HG03565 (cell line): ENCODE measurements around the gene ATP8B3.

Experiments
- ATAC-seq: cut with Tn5 transposase; IDR thresholded peaks from one replicate; pipeline ENCODE4 v1.9.1; 2021; ENCODE audit warnings: mild to moderate bottlenecking, moderate library complexity; ENCODE audit not compliant: unreplicated experiment

The ATP8B3 gene

DNA sequence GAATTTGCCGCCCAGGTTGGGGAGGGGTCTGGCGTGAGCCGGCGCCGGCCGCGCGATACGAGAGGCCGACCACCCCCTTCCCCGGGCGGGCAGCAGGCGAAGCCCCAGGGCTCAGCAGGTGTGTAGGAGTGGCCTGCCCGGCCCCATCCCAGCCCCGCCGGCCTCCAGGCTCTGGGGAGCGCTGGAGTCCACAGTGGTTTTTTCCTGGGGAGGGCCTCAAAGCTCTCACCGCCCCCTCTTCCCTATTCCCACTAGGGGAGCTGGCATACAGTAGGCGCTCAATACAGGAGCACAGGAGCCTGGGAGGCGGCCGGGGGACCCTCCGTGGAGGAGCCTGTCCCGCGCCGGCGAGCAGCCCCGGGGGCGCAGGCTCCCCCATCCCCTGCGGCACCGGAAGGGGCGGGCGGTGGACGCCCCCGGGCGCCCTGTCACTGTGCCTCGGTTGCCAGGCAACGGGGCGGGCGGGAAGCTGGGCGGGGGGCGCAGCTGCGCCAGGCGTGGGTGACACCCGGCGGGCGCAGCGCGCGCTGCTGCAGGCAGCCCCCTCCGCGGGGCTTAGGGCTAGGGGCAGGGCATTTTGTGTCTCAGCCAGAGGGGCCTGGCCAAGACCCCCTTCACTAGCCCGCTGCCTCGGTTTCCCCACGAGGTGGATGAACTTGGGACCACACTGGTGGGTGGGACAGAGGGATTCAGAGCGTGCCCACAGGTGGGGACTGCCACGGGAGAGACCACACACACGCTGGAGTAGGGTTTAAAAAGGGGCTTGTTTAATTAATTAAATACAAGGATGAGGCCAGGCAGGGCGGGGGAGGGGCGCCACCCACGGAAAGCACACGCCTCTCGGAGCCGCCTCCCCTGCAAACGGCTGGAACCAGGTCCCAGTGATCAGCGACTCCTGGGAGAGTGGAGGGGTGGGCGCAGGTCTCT, 39.8 kb upstream of the ATP8B3 start:
- no peak for ATAC-seq

DNA sequence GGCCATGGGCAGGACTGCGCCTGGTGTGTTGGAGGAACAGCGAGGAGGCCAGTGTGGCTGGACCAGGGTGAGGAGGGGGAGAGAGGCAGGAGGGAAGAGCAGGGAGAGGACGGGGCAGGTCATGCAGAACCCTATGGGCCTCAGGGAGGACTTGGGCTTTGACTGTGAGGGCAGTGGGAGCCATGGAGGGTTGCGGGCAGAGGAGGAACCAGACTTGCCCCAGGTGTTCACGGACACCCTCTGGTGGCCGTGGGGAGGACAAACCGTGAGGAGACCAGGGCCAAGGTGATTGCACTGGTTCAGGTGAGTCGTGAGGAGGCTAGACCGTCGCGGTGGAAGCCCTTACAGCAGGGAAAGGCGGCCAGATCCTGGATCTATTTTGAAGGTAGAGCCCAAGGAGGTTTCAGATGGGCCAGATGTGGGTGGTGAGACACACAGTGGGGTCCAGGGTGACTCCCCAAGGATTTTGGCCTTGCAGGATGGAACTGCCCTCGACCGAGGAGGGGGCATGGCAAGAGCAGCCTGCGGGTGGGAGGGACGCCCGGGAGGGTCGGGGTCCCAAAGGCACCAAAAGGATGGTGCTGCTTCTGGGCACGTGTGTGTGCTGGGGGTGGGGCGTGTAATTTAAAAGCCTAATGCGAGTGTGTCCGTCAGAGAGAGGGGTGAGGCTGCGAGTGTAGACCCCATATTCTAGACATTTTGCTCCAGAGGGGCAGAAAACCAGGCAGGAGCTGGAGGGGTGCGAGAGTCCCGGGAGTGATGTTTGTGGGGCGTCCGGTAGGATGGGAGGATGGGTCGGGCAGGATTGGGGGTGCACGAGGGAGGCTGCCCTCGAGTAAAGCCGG, 39.0 kb upstream of the ATP8B3 start:
- no peak for ATAC-seq

DNA sequence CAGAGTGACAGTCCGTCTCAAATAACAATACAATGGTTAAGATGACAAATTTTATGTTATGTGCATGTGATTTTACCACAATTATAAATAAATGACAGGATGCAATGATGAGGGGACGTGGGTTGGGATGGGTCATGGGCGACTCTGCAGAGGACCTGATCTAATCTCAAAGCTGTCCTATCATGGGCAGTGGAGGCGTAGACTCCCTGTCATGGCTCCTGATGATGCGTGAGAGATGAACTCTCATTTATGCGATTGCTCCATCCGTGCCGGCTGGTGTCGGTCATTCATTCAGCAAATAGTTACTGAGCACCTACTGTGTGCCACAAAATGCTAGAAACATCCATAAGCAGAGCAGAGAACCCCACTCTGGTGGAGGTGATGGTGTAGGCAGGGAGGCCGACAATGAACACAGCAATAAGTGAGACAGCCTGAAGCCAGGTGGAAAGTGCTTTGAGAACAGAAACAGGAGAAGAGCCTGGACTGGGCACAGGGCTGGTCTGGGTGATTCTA, 37.9 kb upstream of the ATP8B3 start:
- no peak for ATAC-seq

DNA sequence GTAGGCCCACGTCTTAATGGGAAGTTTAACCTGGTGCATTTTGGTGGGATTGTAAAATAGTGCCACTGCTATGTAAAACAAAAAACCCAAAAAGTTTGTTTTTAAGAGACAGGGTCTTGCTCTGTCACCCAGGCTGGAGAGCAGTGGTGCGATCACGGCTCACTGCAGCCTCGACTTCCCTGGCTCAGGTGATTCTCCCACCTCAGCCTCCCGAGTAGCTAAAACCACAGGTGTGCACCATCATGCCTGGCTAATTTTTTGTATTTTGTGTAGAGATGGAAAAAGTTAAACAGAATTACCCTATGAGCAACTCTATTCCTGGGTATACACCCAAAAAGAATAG, 37.0 kb upstream of the ATP8B3 start:
- no peak for ATAC-seq

DNA sequence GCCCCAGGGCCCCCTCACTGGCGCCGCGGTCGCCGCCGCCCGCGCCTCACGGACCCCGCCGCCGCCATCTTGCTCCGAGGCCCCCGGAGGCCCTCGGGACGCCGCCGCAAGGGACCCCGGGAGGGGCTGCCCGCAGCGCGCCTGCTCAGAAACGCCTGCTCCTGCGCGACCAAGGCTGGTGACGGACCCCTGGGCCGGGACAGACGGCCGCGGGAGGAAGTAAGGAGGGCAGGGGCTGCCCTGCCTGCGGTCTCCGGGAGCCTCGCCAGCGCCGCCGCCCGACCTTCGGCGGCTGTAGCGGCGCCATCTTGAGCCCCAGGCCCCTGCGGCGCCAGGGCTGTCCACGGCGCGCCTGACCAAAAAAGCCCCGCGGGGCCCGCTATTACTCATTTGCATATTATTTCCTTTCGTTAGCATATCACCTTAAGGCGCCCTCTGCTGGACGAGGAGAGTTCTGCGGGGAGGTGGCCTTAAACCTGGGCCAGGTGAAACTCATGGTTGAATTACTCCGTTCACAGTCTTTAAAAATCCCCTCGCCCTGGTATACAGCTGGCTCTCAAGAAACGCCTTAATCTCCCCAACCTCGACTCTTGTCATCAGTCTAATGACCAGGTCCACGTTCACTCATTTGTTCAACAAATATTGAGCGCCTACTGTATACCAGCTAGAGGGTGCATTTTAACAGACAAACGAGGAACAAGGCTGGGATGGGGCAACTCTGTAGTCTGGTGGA, 36.5 kb upstream of the ATP8B3 start, which contains the start of gene REXO1:
REXO1 (minus strand) TSS at position 85 of the 733 bp plus-strand sequence. CDS start 125 bp downstream, outside the sequence.
- peak; percentile 63 for ATAC-seq

DNA sequence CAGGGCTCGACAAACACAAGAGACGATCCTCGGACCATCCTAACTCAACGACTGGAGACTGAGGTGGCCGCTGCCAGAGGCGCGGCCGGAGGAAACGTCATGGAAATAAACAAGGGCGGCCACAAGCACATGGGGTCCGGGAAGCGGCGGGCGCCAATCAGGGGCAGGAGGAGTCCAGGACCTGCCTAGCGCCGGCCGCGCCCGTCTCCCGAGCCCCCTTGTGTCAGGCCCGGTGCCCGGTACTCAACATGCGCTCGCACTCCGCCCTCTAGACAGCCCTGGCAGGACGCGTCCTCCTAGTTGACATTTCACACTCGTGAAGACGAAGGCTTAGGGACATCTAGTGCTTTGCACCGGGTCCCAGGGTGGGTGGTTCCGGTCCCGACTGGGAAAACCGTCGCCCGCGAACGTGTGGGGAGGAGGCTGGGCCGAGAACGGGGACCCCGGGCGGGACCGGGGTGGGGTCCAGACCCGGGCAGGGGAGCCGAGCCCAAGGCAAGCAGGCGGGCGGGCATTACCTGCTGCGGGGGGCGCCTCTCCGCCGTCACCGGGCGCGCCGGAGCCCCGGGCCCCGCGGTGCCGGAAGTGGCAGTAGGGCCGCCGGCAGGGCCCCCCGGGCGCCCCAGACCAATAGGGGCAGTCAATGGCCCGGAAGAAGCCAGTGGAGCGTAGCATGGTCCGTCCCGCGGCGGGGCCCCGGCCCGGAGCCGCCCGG, 35.8 kb upstream of the ATP8B3 start:
- no peak for ATAC-seq

DNA sequence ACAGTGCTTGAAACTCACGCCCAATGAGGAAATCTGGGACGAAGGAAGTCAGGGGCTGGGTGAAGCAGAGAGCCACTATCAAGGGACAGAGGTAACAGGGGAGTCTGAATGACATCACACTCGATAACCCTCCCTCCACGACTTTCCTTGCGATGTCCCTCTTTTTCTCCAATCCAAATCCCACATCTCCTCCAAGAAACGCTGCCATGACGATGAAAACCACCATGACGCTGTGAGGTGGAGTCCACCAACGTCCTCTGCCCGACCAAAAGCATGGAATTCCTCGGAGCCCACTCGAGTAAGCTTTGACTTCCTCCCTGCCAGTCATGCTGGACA, 35.2 kb upstream of the ATP8B3 start:
- no peak for ATAC-seq

DNA sequence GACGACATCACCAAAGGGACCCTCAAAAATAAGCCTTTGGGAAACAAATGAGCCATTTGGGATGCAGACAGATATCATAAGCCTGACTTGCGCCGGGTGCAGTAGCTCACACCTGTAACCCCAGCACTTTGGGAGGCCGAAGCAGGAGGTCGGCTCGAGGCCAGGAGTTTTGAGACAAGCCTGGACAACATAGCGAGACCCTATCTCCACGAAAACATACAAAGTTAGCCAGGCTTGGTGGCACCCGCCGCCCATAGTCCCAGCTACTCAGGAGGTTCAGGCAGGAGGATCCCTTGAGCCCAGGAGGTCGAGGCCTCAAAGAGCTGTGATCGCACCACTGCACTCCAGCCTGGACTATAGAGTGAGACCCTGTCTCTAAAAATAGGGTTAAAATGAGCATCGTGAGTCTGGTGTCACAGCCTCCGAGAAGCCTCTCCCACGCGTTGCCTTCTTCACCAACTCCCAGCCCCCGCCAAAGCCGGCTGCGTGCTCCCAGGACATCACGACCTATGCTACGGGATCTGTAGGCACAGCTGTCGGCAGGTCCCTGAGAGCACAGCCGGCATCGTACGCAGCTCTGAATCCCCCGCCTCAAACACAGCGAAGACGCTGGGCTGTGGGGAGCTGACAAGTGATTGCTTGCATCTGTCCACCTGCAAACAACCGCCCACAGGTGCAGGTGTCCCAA, 34.6 kb upstream of the ATP8B3 start:
- no peak for ATAC-seq

DNA sequence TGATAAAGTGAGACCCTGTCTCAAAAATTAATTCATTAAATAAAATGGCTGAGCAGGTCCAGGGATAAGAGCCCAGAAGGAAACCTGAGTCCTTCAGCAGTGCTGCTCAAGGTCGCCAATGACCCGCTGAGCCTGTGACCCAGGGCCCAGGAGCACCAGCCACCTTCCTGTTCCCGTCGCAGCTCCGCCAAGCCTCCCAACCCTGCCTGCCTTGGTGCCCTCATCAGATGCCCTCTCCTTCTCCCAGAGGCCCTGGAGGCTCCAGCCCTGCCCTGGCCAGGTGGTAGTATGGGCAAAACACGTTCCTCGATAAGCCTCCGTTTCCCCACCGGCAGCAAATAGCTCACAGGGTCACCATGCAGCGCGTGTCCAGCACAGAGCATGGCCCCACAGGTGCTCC, 33.6 kb upstream of the ATP8B3 start:
- ATAC-seq: no peak

DNA sequence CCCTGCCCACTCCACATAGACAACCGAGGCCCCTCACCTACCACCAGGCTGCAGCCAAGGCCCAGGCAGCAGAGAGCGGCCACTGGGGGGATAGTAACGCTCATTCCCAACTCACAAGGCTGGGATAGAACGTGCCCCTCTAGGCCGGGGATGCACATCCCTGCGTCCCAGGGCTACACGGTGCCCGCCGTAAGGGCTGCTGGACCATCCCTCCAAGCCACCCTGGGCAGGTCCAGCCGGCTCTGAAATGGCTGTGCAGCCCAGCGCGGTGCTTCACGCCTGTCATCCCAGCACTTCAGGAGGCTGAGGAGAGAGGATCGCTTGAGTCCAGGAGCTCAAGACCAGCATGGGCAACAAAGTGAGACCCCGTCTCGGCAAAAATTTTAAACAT, 33.0 kb upstream of the ATP8B3 start:
- no peak for ATAC-seq

DNA sequence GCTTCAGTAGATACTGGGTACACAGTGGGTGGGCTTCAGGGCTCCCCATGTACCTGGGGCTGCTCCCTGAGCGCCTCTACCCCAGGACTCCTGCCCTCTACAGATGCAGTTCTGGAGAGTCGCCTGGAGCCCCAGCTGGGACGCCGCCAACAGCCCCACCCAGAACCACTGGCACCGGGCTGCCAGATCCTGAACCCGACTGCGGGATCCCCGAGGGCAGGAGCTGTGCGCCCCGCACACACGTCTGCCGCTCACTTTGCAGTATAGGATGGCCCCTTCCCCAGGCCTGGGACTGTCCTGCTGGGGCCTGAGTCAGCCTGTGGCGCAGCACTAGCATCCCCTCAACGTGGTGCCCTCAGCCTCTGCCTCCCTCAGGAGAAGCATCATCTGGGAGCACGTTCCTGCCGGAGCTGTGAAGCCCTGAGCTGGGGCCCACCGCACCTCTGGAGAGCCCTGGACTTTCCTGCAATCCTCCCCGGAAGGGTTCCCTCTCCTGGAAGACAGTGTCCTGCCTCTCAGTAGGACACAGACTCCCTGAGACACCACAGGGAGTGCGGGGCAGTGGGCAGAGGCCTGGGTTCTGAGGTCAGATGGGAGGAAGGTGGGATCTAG, 32.5 kb upstream of the ATP8B3 start:
- ATAC-seq: no peak

DNA sequence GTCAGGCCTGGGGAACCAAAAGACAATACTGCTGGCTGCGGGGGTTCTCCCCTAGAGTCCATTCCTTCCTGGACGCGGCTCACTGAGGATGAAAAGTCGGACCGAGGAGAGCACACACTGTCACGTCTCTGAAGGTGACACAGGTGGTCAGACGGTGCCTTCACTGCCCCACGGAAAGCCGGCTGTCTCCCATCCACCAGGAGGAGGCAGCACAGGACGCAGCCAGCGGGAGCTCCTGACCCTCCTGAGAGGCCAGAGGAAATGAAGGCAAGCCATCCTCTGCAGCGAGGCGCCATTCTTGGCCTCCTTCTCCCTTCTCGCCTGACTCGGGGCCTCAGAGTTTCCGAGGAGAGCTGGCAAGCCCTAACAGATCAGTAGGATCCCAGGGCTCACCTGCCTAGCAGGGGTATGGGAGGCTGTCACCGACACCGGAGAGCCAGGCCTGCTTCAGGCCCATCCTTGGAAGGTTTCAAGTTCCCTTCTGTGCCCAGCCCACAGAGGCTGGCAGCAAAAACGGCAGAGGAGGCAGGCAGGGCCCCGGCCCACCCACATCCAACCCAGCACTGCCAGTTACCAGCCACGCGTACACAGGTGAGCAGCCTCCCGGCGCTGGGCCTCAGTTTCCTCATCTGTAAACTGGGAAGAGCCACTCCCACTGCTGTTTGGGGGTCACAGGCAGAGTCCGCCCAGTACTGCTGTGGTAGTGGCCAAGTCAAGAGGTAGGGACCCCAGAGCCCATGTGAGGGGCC, 31.7 kb upstream of the ATP8B3 start:
- no peak for ATAC-seq

DNA sequence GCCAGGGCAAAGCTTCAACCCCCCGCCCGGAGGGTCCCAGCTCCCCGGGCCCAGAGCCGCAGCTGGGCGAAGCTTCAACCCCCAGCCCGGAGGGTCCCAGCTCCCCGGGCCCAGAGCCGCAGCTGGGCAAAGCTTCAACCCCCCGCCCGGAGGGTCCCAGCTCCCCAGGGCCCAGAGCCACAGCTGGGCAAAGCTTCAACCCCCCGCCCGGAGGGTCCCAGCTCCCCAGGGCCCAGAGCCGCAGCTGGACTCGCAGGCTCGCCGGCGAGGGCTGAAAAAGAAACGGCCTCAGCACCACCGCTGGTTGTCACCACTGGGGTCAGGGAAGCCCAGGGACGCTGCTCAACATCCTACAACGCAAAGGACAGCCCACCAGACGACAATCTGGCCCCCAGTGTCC, 31.0 kb upstream of the ATP8B3 start:
- ATAC-seq: no peak

DNA sequence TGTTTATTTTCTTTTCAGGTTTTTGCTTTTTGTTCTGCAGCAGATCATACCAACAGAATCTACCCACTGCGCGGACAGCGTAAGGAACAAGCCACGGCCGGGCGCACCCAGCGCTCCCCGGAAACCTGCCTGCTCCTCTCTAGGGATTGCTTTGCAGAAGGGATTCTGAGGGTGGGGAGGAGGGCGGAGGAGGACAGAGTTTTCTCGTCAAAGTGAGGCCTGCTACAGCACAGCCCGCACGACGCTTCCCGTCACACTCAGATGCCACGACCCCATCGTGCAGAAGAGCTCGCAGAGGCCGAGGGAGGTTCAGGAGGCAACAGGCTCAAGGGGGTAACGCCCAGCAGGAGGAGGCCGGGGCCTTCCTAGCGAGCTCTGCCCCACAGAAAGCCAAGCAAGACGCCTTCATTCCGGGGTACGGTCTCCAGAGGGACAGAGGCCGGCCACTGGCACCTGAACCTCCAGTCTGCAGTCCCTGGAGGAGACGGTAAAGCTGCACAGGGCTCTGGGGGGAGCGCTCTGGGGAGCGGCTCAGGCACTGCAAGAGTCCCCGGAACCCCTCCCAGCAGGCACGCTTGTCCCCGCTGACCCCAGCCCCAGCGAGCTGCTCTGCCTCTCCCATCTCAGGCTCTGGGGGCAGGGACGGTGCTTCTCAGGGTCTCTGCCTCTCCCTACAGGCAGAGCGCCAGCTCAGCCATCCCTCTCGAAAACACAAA, 29.3 kb upstream of the ATP8B3 start:
- ATAC-seq: no peak

DNA sequence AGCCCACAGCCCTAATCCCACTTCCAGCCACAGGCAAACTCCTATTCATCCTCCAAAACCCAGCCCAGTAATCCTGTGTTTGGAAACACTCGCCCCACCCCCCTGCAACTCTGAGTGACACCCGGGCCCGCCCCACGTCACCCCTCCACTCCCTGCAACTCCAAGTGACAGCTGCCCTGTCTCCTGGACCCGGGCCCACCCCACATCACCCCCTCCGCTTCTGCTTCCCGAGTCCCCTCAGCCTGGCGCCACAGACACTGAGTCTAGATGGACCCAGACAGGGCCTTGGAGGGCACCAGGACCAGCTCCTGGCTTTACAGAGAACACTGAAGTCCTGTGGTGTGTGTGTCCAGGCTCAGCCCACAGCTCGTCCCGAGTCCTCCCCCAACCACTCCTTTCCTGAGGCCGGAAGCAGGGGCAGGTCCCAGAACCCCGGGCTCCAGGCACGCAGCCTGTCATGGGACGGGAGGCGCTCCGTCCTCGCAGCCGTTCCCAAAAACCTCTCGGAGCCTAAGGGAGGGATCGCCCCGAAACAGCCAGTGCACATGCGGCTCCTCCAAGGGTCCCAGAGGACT, 28.6 kb upstream of the ATP8B3 start:
- ATAC-seq: no peak

DNA sequence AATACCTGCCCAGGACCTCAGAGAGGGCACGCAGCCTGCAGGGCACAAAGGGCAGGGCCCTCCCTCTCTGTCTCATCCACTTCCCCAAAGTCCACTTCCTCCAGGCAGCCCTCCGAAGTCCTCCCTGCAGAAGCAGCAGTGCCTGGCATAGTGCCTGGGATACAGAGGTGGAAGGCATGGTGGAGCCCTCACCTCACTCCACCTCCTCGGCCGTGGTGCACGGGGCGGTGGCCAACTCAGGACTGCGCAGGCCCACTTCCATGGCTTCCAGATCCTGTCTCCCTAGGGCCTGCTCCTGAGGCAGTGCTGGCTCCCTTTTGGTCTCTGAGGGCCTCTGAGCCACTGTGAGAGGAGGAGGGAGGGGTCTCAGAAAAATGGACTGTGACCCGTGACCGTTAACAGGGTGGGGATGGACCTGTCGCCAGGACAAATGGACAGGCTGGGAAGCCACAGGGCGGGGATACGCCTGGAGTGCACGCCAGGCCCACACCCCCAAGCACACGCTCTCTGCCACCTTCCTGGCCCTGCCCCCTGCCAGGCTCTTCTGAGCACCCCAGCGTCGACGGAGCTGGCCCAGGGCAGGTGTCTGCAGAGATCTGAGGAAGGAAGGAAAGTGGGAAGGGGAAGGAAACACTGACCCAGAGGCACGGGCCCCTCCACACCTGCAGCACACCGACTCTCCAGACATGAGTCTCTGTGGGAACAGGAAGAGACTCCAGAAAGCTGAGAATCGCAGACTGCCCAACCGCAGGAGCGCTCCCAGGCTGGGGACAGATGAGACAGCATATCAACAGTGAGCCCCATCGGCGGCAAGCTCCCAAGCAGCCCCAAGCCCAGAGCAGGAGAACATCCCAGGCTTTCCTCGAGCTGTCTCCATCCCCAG, 27.8 kb upstream of the ATP8B3 start:
- ATAC-seq: no peak

DNA sequence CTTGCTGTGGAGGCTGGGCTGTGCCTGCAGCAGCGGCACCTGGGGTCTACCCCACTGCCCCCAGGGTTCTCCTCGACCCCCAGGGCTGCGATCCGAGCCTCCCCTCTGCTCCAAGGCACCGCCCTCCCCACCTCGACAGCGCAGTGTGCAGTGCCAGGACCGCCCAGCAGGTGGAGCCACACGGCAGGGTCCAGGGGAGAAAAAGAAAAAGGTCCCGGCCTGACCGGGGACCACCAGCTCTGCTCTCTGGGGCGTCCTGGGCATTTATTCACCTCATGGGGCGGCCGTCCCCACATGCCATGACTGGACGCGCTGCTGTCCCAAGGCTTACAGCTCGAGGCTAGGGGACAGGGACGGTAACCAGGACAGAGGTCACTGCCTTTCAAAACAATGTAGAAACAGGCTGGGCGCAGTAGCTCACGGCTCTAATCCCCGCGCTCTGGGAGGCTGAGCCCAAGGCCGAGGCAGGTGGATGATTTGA, 25.6 kb upstream of the ATP8B3 start:
- no peak for ATAC-seq
